Stomach smooth muscle (tissue), 2 donors: Measurements from ENCODE around the gene FAHD1.
A peak's percentile ranks its signal among the peaks of the same experiment; 100 is the strongest.

ENCODE experiments used
- H3K27ac ChIP-seq: one replicate; pipeline ENCODE4 v1.7.0; 2013; ENCODE audit warnings: mild to moderate bottlenecking, low read length, inconsistent platforms
- H3K27me3 ChIP-seq, 2 donors: one replicate each; pipeline ENCODE4 v1.7.0; 2013; ENCODE audit warnings: low read length in 2 of 2; ENCODE audit not compliant: insufficient read depth in 2 of 2, control insufficient read depth in 1 of 2
- H3K36me3 ChIP-seq, 2 donors: one replicate each; pipeline ENCODE4 v1.7.0; 2013; ENCODE audit warnings: low read length in 2 of 2; ENCODE audit not compliant: control insufficient read depth in 2 of 2, insufficient read depth in 2 of 2
- H3K4me1 ChIP-seq: one replicate; pipeline ENCODE4 v1.7.0; 2013; ENCODE audit warnings: low read length; ENCODE audit not compliant: control insufficient read depth, insufficient read depth
- H3K4me3 ChIP-seq, 2 donors: one replicate each; pipeline ENCODE4 v1.7.0; 2013; ENCODE audit warnings: low read length in 2 of 2
- H3K9ac ChIP-seq, 2 donors: one replicate each; pipeline ENCODE4 v1.7.0; 2013; ENCODE audit warnings: low read length in 2 of 2, mild to moderate bottlenecking in 1 of 2
- H3K9me3 ChIP-seq, 2 donors: one replicate each; pipeline ENCODE4 v1.7.0; 2013; ENCODE audit warnings: low read length in 2 of 2; ENCODE audit not compliant: control insufficient read depth in 2 of 2
- donor health status: healthy.
- donor health status: Pancreatic carcinoma.

FAHD1 gene

DNA sequence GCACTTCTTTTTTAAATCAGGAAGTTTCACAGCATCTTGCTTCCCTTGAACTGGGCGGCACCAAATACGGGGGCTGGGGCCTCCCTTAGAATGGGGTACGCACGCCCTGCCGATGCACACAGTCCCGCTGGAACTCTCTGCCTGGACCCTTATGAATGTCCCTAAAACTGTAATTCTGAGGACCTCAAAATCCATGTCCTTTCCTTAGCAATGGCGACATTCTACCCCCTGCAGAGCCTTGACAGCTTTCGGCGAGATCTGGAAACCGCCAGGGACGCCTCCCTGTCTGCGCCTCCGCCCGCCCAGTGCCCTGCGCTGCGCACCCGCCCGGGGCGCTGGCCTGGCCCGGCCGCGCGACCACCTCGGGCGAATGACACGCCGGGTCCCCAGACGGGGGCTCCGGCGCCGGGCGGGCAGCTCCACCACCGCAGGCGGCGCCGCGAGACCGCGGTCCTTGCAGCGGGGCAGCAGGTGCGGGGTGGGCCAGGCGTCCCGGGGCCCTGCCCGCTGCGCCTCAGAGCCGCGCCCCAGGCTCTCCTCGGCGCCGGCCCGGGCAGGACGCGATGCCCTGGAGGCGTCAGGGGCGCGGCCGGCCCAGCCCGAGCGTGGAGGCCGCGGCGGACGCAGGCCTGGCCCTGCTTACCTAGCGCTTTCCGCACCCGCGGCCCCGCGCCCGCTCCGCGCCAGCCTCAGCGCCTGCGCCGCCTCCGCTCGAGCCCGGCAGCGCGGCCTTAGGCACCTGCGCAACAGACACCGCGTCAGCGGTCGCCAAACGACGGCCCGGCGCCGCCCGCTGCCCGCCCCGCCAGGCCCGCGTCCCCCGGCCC lies 929 bp upstream of the FAHD1 start:
- Histone ChIP-seq H3K27ac (no peak overlapping the region), H3K9me3 (no peaks in the 10 kb centered on the region), H3K27me3 (no peaks in the 10 kb centered on the region), H3K4me1 (peaks cover 33% of the 10 kb centered on the region), H3K4me3 (peak overlapping the region; percentile 67 to 100), H3K36me3 (peaks cover 15 to 17% of the 10 kb centered on the region in 2 donors), H3K9ac (peak overlapping the region; percentile 64 to 71)

DNA sequence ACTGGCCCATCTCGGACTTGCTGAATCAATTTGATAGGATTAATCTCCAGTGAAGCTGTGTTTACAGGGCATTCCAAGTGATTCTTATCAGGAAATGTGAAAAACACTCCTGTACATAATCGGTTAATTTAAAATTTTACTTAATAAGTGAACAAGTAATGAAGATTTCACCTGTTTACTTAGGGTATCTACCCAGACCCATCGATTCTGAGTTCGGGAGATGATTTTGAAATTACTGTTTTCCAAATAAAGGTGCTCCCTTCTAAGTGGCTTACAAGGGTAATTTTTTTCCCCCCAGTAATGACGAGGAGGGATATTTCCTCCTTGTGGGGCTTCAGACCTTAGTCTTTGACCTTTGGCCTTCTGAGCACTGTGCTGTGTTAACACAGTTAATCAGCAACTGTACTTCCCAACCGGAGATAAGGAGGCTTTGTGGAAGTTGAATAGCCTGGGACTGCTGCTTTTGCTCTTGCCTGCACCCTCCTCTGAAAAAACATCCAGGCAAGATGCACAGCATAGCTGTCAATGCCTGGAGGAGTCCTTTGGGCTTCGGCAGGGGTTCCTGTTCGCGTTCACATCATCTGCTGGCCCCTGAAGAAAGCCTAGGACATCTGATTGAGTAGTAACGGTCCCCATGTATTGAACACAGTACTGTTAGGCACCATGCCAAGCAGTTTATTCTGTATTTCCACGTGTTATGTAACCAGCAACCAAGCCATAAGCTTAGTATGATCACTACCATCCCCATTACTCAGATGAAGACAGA lies 1.8 kb downstream of the FAHD1 start:
- H3K27ac ChIP-seq, result no peak overlapping the region
- H3K4me3 ChIP-seq, result peak overlapping the region in 1 of 2 donors; percentile 23
- H3K36me3 ChIP-seq, result peaks cover 5 to 10% of the 10 kb centered on the region in 2 donors
- peaks cover 32% of the 10 kb centered on the region for H3K4me1 ChIP-seq
- no peak overlapping the region for H3K9ac ChIP-seq
- no peaks in the 10 kb centered on the region for H3K9me3 ChIP-seq
- no peaks in the 10 kb centered on the region for H3K27me3 ChIP-seq

DNA sequence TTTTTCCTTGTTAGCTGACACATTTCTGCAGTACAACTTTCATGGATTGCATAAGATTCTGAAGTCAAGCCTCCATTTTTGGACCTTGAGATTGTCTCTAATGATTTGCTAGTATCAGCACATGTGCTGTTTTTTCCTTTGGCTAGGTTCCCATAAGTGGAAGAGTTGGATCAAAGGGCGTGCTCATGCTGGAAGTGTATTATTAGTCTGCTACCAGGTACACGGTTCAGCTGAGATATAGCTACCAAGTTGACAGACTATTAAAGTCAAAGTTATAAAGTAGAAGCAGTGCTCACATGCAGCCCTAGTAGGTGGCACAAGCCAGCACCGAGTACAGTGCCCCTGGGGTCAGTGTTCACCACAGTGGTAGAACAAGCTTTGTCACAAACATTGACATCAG lies 3.2 kb downstream of the FAHD1 start:
- no peak overlapping the region for H3K4me3 ChIP-seq
- H3K36me3 ChIP-seq, result peaks cover 5 to 10% of the 10 kb centered on the region in 2 donors
- H3K4me1 ChIP-seq, result peaks cover 28% of the 10 kb centered on the region
- H3K27ac ChIP-seq, result no peak overlapping the region
- H3K9me3 ChIP-seq, result no peaks in the 10 kb centered on the region
- no peaks in the 10 kb centered on the region for H3K27me3 ChIP-seq
- no peak overlapping the region for H3K9ac ChIP-seq

DNA sequence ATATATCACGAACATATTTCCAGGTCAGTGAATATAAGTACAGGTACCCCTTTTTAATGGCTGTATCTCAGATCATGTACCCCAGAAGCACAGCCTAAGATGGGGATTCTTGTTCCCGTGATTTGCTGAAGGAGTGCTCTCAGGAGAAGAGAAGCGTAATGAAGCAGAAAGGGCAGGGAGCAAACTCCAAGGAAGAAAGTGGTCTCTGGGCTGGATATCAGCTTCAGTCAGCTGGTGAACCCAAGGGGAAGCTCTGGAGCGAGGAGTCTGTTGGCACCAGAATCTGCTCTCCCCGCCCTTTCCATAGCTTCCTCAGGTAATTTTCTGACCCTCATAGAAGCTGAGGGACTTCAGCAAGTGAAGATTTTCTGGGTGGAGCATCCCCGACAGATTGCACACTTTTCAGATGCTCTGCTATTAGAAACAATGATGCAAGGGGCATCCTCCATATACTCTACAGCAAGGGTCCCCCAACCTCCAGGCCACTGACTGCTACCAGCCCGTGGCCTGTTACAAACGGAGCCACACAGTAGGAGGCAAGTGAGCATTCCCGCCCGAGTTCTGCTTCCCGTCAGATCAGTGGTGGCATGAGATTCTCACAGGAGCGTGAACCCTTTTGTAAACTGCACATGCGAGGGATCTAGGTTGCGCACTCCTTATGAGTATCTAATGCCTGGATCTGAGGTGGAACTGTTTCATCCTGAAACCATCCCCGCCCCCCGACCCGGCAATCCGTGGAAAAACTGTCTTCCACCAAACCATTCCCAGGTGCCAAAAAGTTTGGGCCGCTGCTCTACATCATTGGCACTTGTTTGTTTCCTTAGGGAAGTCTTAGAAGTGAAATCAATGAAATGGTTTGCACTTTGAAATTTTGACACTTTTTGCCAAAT lies 4.4 kb downstream of the FAHD1 start:
- Histone ChIP-seq H3K27ac (no peak overlapping the region), H3K4me1 (peaks cover 19% of the 10 kb centered on the region)

DNA sequence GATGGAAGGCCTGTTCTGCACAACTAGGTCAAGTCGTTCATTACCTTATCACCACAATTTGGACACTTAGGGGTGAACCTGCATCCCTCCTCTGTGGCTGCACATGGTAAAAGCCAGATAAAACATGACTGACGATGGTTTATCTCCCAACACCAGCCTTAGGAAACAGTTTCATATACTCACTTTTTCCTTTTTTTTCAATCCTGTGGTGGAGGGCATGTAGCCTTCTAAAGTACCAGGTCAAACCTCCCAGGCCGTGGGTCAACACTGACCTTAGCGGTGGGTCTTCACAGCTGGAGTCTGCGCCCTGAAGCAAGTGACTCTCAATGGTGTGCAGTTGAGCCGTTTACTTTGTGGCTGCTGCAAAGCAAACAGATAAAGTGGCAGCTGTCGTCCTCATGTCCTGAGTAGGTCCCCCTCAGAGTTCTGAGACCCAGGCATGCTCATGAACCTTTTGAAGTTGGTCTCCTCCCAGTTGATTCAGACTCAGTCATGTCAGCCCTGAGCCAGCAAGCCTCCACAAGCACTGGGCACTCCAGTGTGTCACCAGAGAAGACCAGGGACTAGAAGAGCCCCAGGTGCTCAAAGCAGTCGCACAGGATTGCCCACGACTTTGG lies 5.9 kb downstream of the FAHD1 start:
- Histone ChIP-seq H3K27me3 (no peaks in the 10 kb centered on the region), H3K9ac (no peak overlapping the region), H3K4me3 (no peak overlapping the region), H3K9me3 (no peaks in the 10 kb centered on the region), H3K4me1 (peaks cover 12% of the 10 kb centered on the region), H3K36me3 (peaks cover 5 to 10% of the 10 kb centered on the region in 2 donors), H3K27ac (no peak overlapping the region)

More for the DNA sequence above, 4.4 kb downstream of the FAHD1 start:
- Histone ChIP-seq H3K4me3 (no peak overlapping the region), H3K9me3 (no peaks in the 10 kb centered on the region), H3K36me3 (peaks cover 5 to 10% of the 10 kb centered on the region in 2 donors), H3K27me3 (no peaks in the 10 kb centered on the region), H3K9ac (no peak overlapping the region)

DNA sequence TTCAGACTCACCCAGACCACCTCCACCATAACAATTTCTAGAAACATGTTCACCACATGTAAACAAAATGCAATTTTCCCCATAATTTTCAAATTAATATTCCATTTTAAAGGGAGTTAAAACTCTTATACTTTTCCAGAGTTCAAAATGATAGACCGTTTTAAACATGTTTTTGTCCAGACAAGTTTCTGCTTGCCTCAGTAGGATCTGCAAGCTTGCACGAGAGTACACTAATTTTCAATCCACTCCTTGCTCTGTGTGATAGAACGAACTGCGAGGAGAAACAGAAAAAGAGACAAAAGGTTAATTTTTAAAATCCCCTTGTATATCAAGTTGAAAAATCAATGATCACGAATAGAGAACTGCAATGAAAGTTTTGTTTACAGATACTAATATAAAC lies 7.1 kb downstream of the FAHD1 start:
- H3K4me1 ChIP-seq, result peaks cover 6% of the 10 kb centered on the region
- H3K27me3 ChIP-seq, result no peaks in the 10 kb centered on the region
- no peak overlapping the region for H3K9ac ChIP-seq
- H3K4me3 ChIP-seq, result no peak overlapping the region
- no peak overlapping the region for H3K27ac ChIP-seq
- H3K36me3 ChIP-seq, result peaks cover 5 to 10% of the 10 kb centered on the region in 2 donors
- H3K9me3 ChIP-seq, result no peaks in the 10 kb centered on the region

DNA sequence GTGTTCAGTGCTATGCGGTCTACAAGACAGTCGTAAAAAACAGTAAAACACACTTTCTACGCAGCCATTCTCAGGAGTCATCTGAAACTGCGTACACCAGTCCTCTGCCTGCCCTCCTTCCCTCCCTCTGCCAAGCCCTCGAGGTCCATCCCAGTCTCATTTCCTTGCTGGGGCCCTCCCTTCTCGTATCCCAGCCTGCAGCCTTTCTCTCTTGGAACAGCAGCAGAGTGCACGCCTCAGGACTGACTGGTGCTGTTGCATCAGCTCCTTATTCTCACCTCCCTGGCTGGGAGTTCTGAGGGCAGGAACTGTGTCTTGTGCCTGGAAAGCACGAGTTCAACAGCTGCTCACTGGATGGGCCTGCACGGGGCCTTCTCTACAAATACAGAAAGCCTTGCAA lies 12.5 kb downstream of the FAHD1 start:
- Histone ChIP-seq H3K4me3 (no peak overlapping the region), H3K27me3 (no peaks in the 10 kb centered on the region), H3K27ac (no peak overlapping the region), H3K9me3 (no peaks in the 10 kb centered on the region), H3K4me1 (no peaks in the 10 kb centered on the region), H3K36me3 (peaks cover 0 to 4% of the 10 kb centered on the region in 2 donors), H3K9ac (no peak overlapping the region)

DNA sequence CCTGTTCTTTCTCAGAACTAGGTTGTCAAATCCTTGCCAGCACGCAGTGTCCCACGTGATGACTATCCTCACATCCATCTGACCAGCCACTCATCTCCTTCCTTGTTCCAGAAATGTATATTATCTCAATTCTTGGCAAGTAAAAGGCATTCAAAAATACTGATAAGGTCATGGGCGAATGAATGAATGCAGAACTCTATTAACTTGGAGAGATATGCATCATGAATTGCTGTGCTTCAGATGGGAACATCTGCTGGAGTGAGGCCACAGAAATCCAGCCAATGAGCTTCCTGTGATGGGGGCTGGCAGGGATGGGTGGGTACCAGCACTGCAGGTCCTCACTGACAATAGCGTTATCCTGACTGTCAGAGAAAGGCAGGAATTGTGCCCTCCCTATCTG lies 19.0 kb downstream of the FAHD1 start:
- H3K36me3 ChIP-seq, result no peaks in the 10 kb centered on the region
- no peaks in the 10 kb centered on the region for H3K9me3 ChIP-seq
- H3K27me3 ChIP-seq, result no peaks in the 10 kb centered on the region
- no peaks in the 10 kb centered on the region for H3K4me1 ChIP-seq
- H3K9ac ChIP-seq, result no peak overlapping the region
- no peak overlapping the region for H3K4me3 ChIP-seq
- H3K27ac ChIP-seq, result no peak overlapping the region

DNA sequence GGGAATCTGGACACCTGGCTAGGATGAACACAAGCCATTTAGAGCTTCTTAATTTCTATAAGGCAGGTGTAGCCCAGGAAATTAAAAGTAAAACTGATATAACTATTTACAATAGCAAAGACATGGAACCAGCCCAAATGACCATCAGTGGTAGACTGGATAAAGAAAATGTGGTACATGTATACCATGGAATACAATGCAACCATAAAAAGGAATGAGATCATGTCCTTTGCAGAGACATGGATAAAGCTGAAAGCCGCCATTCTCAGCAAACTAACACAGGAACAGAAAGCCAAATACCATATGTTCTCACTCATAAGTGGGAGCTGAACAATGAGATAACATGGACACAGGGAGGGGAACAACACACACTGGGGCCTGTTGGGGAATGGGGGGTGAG lies 19.4 kb downstream of the FAHD1 start:
- Histone ChIP-seq H3K4me1 (no peaks in the 10 kb centered on the region), H3K4me3 (no peak overlapping the region), H3K36me3 (no peaks in the 10 kb centered on the region), H3K27me3 (no peaks in the 10 kb centered on the region), H3K9me3 (no peaks in the 10 kb centered on the region), H3K9ac (no peak overlapping the region), H3K27ac (no peak overlapping the region)

DNA sequence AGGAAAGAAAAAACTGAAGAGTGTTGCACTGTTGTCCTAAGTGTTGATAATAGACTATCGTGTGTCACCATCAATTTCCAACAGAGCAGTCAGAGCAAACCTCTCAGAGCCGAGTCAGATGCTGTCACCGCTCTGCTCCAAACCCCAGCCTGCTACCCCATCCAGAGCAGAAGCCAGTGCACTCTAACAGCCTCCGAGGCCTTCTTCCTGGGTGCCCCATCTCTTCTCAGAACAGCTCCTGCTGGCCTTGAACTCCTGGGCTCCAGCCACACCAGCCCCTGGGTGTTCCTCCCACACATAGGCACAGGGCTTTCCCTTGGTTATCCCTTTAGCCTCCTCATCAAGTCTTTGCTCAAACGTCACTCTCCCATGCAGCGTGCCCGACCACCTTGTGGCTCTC lies 24.0 kb downstream of the FAHD1 start:
- Histone ChIP-seq H3K9me3 (no peaks in the 10 kb centered on the region), H3K4me3 (no peak overlapping the region), H3K27ac (no peak overlapping the region), H3K27me3 (no peaks in the 10 kb centered on the region), H3K4me1 (no peaks in the 10 kb centered on the region), H3K9ac (no peak overlapping the region), H3K36me3 (no peaks in the 10 kb centered on the region)
